CD4-positive, alpha-beta T cell treated with Interferon alpha-2 for 1 hour (primary cell): ENCODE results near the gene TAOK2.
"Not testable (repeated sequence)": the region's sequence is repeated elsewhere in the genome, so short reads cannot be mapped to it uniquely, and the experiment has no call there.

ENCODE experiments used
- DNase-seq, 2 donors: peaks; one replicate each; pipeline ENCODE4 v3.0.0-alpha.2; 2020 to 2022

Gene TAOK2

DNA sequence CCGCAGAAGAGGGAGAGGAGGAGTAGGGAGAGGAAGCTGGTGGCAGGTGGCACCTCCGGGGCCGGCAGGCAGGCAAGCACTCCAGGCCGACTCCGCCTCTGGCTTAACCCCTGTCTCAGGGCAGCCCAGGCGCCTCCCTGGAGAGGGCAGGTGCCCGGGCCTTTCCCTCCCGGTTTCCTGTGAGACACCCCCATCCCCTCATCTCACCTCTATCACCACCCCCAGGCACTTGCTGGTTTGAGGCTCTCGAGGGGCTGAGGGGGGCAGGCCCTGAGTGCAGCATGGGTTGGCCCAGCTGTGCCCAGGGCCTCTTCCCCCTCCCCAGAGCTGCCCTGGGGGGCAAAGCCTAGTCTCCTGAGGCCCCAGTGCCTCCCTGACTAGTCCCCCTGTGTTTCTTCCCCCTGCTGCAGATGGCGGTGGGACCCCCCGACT, 31.2 kb downstream of the TAOK2 start:
- no peak for DNase-seq

DNA sequence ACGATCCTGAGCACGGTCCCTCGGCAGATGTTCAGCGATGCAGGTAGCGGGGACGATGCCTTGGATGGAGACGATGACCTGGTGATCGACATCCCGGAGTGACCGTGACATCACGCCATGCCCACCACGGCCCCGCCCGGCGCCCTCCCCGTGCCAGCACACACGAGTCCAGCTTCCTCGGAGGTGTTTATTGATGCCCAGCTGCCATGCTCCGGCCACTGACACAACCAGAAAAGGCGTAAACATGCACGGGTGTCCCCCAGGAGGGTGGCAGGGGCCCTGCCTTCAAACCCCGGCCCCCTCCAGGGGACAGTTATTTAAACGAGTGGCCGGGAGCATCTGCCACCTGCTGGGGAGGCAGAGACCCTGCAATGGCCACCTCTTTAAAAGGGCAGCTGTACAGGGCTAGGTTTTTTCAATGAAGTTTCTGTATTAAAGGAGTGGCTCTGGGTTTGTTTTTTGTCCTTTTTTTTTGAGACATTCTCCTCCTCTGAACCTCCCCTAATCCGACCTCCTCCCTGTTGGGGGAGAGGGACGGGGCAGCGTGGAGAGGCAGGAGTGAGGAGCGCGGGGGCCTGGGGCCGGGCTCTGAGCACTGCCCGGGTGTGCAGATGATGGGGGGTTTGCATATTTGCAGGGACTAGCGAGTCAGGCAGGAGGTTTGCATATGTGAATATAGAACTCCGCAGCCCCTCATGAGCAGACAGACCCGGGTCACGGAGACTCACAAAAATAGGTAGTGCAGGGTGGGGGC, 31.9 kb downstream of the TAOK2 start:
- DNase-seq: peak; percentile 42 to 57

DNA sequence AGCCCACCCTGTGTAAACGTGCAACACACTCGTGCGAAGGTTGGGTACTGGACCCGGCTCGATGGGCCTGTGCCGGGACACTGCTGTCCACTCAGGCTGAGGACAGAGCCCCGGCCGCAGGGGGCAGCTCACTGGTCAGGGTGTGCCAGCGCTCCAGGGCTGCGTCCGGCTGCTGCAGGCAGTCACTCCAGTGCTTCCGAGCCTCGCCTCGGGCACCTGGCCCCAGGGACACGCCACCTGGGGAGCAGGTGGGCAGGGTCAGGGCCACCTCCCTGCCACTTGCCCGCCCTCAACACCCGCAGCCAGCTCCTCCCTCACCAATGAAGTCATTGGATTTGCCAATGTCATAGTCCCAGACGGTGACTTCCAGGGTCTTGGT, 32.4 kb downstream of the TAOK2 start:
- no peak for DNase-seq

DNA sequence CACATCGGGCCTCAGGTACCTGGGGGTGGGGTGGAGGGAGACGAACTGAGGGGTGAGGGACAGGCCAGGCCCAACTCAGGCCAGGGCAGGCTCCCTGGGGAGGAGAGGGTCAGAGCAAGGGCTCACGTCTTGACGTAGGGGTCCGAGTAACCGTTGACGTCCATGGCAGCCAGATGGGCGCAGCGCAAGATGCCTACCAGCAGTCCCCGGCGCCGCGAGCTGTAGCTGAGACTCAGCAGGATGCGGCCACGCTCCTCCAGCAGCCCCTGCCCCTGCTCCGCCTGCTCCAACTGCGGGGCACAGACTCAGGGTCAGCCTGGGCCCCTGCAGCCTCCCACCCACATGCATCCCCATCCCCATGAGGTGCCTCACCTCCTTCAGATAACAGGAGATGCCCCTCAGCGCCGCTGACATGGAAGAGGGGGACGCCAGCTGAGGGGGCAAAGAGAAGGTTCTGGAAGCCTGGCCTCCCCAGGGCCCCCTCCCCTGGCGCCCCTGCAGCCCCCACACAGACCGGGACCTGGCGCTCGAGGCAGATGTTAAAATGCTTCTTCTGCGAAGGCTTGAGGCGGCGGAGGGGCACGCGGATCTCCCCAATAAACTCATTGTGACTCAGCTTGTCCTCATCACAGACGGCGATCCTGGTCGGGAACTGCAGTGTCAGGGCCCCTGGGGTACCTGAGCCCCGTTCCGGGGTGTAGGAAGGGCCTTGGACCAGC, 33.1 kb downstream of the TAOK2 start:
- DNase-seq: no peak

DNA sequence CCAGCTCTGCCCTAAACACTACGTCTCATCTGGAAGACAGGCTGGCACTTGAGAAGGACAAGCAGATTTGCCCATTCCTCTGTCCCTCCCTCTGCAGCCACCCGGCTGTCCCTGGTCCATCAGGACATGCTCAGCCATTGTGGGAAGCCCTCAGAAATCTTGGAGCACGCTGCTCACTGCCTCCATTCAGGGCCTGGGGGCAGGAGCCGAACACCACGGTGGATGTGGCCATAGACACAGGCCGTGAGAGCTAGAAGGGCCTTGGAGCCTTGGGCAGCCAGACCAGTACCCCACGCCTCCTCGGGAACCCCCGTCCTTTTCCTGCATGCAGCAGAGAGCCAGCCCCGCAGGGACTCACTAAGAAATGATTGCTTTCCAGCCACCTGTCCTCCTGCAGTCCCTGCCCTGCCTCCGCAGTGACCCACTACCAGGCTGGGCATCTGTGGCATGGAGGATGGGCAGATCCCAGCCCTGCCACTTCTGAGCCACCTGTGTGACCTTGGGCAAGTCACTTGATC, 33.8 kb downstream of the TAOK2 start:
- DNase-seq: no peak

DNA sequence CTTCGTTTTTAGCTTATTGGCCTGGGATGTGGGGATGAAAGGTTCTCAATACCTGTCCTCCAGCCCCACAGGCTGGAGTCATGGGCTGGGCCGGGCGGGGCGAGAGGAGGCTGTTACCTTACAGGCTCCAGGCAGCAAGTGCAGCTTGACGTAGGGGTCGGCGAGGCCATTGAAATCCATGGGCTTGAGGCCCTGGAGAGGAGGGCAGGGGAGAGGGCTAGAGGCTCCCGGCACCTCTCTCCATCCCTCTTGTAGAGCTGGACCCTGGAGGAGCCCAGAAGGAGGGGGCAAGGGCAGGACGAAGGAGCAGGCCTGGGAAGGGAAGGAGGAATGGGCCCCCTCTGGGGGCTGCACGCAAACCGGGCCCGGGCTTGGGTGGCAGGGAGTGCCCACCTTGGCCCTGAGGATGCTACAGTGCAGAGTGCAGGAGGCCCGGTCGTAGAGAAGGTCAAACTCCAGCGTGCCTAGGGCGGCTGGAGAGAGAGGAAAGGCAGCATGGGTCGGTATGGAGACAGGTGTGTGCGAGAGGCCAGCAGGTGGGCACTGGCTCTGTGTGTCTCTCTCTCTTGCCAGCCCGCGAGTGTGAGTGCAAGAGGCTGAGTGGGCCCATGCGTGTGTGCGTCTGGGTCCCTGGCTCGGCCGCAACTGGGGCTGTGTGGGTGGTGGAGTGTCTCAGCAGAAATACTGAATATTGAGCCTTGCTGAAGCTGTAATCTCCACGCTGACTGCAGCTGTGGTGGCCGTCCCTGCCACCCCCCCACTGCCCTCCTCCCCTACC, 35.6 kb downstream of the TAOK2 start:
- DNase-seq: no peak

DNA sequence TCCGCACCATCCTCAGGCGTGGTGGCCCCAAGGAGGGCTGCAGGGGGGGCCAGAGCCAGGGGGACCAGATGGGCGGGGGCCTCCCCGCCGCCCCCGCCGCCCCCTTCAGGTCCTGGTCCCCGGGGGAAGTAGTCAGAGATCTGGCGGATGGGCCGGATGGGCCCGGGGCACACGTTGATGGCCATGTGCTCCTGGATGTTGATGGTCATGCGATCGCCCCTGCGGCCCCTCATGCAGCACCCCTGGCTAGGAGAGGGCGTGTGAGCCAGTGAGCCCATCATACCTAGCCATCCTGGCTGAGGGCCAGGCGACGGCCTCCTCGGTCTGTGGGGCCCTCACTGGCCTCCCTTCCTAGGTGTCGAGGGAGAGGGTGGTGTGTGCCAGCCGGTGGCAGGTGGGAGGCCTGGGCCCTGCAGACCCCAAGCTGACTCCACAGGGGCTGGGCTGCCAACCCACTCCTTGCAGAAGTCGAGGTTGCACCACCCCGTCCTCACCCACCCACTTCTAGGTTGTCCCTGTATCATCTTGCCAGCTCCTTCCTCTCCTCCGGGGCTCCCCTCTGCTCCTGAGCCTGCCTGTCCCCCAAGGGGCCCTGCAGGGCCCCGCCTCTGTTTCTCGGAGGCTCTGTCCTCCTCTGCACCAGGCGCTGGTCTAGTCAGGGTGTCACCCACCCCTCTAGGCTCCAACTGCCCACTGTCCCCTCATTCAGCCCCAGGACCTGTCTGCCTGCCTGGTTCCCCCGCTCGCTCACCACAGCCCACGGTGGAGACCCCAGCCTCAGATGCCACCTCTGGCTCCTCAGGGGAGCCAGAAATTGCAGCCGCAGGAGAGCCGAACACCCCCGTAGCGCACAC, 36.5 kb downstream of the TAOK2 start:
- no peak for DNase-seq

DNA sequence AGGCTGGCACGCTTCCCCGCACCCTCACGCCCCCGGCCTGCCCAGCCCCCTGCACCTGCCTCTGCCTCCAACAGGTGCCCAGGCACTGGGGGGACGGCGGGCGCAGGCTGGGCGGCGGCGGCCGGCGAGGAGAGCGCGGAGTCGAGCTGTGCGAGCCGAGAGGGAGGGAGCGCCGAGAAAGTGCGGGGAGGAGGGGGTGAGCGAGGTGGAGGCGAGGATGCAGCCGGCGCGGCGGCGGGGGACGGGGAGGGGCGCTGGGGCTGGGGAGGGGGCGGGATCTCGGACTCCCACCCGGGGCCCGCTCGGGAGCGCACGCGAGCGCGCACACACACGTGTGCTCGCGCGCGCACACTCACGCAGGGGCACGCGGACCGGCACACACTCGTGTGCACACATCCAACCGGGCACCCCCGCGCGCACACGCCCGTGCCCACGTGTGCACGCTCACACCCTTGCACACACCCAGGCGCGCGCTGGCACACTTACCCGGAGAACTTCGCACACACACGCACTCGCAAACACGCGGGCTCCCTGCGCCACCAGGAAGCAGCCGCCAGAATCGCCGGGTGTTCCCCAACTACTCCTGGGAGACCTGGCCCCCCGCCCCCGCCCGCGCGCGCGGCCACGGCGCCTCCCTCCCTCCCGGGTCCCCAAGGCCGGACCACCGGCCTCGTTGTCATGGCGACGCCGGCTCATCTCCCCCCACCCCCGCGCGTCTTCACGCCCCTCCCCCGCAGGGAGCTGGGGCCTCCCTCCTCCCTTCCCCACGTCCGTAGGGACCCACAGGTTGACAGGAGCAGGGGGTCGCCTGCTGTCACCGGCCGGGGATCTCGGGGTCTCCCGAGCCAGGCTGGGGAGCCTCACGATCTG, 37.4 kb downstream of the TAOK2 start, which contains the start of gene DOC2A:
DOC2A (minus strand) TSS at position 184 of the 870 bp plus-strand sequence. CDS start 805 bp downstream, outside the sequence.
- peak in 1 of 2 donors; percentile 37 for DNase-seq

DNA sequence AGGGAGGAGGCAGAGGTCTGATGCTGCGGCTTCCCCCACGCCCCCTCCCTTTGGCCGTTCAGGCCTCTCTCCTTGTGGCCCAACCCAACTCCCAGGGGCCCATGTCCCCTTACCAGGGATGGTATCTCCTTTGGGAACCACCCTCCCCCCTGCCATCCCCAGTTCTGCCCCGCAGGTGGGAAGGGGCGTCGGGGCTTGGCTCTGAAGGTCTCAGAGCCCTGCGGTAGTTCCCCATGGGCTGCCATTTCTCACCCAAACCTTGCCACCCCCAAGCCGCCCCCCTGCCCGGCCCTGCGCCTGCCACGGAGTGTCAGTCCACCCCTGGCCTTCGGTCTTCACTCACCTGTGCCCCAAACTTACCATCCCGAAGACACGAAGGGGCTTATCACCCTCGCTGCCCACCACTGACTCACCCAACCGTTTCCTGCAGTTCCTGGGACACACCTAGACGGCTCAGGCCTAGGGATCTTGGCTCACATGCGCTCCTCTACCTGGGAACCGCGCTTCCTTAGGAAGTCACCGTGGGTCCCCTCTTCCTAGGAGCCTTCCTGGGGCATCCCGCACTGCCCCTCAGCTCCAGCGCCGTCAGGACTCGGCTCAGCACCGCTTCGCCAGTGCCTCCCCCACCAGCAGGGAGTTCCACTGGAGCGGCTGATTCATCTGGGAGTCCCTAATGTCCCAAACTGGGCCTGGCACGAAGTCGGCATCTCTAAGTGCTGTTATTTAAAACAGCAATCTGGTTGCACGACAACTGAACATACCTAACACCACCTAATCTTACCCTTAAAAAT, 38.2 kb downstream of the TAOK2 start:
- DNase-seq: no peak

DNA sequence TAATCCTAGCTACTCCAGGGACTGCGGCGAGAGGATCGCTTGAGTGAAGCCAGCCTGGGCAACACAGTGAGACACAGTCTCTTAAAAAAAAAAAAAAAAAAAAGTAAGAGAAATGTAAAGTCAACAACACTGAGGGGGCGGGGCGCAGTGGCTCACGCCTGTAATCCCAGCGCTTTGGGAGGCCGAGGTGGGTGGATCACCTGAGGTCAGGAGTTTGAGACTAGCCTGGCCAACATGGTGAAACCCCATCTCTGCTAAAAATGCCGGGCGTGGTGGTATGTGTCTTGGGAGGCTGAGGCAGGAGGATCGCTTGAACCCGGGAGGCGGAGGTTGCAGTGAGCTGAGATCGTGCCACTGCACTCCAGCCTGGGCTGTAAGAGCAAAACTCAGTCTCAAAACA, 38.9 kb downstream of the TAOK2 start:
- DNase-seq: not testable (repeated sequence)

DNA sequence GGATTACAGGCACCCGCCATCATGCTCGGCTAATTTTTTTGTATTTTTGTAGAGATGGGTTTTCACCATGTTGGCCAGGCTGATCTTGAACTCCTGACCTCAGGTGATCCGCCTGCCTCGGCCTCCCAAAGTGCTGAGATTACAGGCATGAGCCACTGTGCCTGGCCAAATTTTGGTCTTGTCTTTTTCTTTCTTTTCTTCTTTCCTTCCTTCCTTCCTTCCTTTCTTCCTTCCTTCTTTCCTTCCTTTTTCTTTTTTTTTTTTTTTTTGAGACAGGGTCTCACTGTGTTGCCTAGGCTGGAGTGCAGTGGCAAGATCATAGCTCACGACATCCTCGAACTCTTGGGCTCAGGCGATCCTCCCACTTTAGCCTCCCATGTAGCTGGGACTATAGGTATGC, 41.8 kb downstream of the TAOK2 start:
- DNase-seq: not testable (repeated sequence)

DNA sequence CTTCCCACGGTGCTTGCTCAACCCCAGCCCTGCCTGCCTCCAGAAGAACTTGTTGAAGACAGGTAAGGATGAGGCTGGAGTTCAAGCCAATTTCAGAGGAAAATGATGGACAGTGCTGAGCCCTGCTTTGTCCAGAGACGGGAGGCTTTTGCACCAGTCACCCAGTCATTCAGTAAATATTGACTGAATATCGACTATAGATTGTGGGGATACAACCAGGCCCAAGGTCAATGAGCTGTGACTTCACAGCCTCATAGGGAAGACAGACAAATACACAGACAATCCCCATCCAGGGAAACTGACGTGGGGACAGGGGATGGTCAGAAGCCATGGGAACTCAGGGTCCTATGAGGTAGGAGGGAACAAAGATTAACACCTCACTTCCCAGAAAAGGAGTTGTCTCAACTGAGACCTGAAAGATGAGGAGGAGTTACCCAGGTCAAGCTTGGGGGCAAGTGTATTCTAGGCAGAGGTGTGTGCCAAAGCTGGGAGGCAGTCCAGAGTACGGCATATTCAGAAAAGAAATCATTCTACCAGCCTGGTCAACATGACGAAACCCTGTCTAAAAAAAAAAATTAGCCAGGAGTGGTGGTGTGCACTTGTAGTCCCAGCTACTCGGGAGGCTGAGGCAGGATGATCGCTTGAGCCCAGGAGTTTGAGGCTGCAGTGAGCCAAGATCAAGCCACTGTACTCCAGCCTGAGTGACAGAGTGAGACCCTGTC, 43.0 kb downstream of the TAOK2 start:
- DNase-seq: no peak

DNA sequence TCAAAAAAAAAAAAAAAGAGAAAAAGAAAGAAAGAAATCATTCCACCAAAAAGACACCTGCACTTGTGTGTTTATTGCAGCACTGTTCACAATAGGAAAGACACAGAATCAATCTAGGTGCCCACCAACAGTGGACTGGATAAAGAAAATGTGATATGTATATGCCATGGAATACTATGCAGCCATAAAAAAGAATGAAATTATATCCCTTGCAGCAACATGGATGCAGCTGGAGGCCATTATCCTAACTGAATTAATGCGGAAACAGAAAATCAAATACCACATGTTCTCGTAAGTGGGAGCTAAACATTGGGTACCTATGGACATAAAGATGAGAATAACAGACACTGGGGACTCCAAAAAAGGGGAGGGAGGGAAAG, 43.6 kb downstream of the TAOK2 start:
- no peak for DNase-seq

DNA sequence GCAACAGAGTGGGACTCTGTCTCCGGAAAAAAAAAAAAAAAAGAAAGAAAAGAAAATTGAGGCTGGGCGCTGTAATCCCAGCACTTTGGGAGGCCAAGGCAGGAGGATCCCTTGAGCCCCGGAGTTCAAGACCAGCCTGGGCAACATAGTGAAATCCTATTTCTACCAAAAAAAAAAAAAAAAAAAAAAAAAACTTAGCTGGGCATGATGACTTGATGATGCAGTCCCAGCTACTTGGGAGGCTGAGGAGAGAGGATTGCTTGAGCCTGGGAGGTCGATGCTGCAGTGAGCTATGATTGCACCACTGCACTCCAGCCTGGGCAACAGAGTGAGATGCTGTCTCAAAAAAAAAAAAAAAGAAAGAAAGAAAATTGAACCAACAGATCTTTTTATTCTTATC, 44.3 kb downstream of the TAOK2 start:
- DNase-seq: not testable (repeated sequence)

DNA sequence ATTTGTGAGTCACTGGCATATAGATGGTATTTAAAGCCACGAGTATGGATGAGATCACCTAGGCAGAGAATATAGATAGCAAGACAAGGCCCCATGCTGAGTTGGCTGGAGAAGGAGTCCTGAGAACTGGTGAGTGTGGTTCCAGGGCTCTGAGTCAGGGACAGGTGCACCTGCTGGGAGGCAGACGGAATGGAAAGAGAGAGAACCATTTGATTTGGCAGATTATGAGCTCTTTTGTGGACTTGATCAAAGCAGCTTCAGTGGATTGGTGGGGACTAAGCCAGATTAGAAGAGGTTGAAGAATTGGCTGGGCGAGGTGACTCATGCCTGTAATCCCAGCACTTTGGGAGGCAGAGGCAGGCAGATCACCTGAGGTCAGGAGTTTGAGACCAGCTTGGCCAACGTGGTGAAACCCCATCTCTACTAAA, 45.1 kb downstream of the TAOK2 start:
- no peak for DNase-seq

DNA sequence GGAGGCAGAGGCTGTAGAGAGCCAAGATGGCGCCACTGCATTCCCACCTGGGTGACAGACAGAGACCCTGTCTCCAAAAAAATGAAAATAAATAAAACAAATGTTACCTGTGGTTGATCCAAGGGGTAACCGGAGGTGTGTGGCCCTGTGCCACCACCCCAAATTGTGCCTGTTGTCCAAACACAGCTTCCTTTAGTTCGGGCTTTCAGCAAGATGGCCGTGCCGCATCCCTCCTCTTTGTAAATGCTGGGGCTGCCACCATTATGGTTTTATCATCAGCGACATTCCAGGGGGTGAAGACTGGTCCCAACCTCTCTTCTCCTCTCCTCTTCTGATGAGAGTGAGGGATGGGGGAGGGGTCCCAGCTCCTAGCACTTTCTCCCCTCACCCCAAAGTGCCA, 49.2 kb downstream of the TAOK2 start, which contains the start of gene C16orf92:
C16orf92 (plus strand) TSS at position 312 of the 400 bp plus-strand sequence. CDS start 143 bp downstream, outside the sequence.
- no peak for DNase-seq

DNA sequence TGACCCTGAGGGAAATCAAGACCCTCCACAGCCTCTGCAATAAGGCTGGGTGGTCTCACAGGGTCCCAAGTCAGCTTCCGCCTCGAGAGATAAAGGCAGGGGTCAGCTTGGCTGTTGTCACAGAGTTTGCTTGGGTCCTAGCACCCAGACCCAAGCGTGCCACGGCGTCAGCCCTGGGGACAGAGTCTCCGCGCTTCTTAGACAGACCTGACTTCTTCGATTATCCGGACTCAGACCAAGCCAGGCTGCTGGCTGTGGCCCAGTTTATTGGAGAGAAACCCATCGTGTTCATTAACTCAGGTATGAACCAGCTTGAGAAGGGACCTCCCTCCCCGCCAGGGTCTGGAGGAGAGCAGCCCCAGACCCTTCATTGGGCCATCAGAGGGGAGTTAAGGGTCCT, 49.9 kb downstream of the TAOK2 start:
- DNase-seq: no peak

DNA sequence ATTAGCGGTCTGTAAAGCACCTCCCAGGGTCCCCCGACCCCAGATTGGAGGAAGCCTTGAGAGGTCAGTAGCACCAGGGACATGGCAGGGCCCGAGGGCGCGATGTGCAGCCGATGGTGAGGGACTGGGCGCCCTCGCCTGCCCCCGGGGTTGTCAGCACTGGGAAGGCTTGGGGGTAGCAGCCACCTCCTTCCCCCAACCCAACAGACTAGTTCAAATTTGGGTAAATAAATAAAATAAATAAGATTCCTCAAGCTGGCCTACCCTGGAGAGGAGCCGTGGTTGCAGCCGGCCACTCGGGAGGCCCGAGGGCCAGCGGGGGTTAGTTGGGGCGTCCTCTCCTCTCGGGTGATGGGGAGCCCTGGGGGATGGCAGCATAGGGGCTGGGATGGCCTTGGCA, 50.8 kb downstream of the TAOK2 start:
- DNase-seq: no peak

DNA sequence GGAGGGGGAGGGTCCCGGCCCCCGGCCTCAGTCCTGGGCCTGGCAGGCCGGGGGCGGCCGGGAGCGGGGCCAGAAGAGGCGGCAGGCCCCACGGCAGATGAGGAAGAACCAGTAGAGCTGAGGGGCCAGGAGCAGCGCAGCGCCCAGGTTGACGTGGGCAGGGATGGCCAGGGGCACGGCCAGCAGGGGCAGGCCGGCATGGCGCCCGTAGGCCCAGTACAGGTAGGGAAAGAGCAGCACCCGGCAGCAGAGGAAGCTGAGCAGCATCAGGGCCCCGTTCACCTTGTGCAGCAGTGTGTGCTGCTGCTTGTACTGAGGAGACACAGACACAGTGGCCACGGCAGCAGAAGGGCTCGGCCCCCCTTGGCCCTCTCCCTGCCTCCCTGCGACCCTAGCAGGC, 51.5 kb downstream of the TAOK2 start:
- no peak for DNase-seq

DNA sequence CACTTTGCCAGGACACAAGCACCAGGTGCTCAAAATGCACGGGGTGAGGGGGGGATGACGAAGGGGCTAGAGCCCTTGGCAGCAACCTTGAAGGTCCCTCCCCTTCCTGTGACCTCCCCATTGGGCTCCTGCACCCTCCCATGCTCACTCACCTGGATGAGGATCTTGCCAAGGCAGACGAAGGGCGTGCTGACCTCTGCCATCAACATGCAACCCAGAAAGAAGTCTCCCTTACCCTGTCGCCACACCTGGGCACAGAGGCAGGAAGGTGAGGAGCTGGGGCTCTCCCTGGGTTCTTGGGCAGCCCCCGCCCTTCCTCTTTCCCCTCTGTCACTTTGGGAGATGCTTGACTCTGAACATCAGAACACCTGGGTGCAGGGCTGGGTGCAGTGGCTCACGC, 51.9 kb downstream of the TAOK2 start:
- DNase-seq: no peak
